H1 (cell line): Measurements from ENCODE around the gene ANKFN1. TPM values are rescaled to one million over a fixed set of nuclear protein-coding genes. Genes with fewer than 3 reads are reported as not detected.

ENCODE experiments used
- CTCF ChIA-PET: fragments of 300-600 bp; sonication (Branson Sonifier 250); formaldehyde crosslinking; loops from one replicate; lab custom pipeline; 2021; ENCODE audit not compliant: partially characterized antibody; lab: Charles Lee
- POLR2A ChIA-PET: fragments of 300-600 bp; sonication (Branson Sonifier 250); formaldehyde crosslinking; loops from one replicate; lab custom pipeline; 2021; ENCODE audit warnings: inconsistent platforms; ENCODE audit not compliant: partially characterized antibody; lab: Charles Lee
- DNase-seq, 2 experiments: peaks; one replicate each; pipeline versions ENCODE4 v3.0.0 to v3.0.0-alpha.2; 2010 to 2022; ENCODE audit warnings: low spot score in 2 of 2, low read depth in 1 of 2, mixed read lengths in 1 of 2
- FAIRE-seq: peaks from 2 replicates; lab custom pipeline; 2011; peaks lifted over from hg19 to GRCh38; lab: Jason Lieb, UNC
- H2AFZ ChIP-seq: 2 replicates; pipeline ENCODE4 v1.8.1; 2012; ENCODE audit warnings: low read length, inconsistent platforms
- H2AK5ac ChIP-seq: 2 replicates; pipeline ENCODE4 v1.6.1; 2013; ENCODE audit warnings: low read depth, low read length
- H2BK120ac ChIP-seq: replicated peaks from 2 replicates; pipeline ENCODE3; 2013; ENCODE audit warnings: low read depth, low read length, inconsistent platforms
- H2BK12ac ChIP-seq: 2 replicates; pipeline ENCODE4 v1.6.1; 2013; ENCODE audit warnings: low read depth, low read length
- H2BK15ac ChIP-seq: 2 replicates; pipeline ENCODE4 v1.6.1; 2013; ENCODE audit warnings: low read length
- H2BK20ac ChIP-seq: 2 replicates; pipeline ENCODE4 v1.6.1; 2013; ENCODE audit warnings: low read length
- H2BK5ac ChIP-seq: 2 replicates; pipeline ENCODE4 v1.6.1; 2013; ENCODE audit warnings: low read depth, low read length
- H3K14ac ChIP-seq: 2 replicates; pipeline ENCODE4 v1.6.1; 2013; ENCODE audit warnings: inconsistent platforms; ENCODE audit not compliant: insufficient read length
- H3K18ac ChIP-seq: 2 replicates; pipeline ENCODE4 v1.6.1; 2013; ENCODE audit warnings: low read length; ENCODE audit errors: extremely low read depth
- H3K23ac ChIP-seq: 2 replicates; pipeline ENCODE4 v1.6.1; 2013; ENCODE audit warnings: inconsistent platforms; ENCODE audit not compliant: insufficient read length
- H3K23me2 ChIP-seq: 2 replicates; pipeline ENCODE4 v1.6.1; 2013; ENCODE audit warnings: low read depth, low read length
- H3K27ac ChIP-seq: 2 replicates; pipeline ENCODE4 v1.6.1; 2011; ENCODE audit warnings: low read depth, low read length, inconsistent platforms
- H3K27me3 ChIP-seq, 4 experiments: replicated peaks in 1 of 4; 1 replicate in 1 of 4; 2 replicates in 3 of 4; pipeline versions ENCODE4 v1.6.1 to v1.8.1; 2011 to 2013; ENCODE audit warnings: low read length in 3 of 4, mild to moderate bottlenecking in 3 of 4, inconsistent platforms in 2 of 4, mixed read lengths in 2 of 4, moderate library complexity in 1 of 4; ENCODE audit not compliant: control insufficient read depth in 3 of 4, insufficient read depth in 3 of 4; ENCODE audit errors: extremely low read depth in 1 of 4
- H3K36me3 ChIP-seq, 4 experiments: 2 replicates each; pipeline versions ENCODE4 v1.6.1 to v1.8.1; 2011 to 2013; ENCODE audit warnings: mild to moderate bottlenecking in 4 of 4, low read length in 3 of 4, moderate library complexity in 2 of 4, control low read depth in 1 of 4, inconsistent platforms in 1 of 4; ENCODE audit not compliant: insufficient read depth in 4 of 4, control insufficient read depth in 2 of 4
- H3K4ac ChIP-seq: replicated peaks from 2 replicates; pipeline ENCODE3; 2013; ENCODE audit warnings: low read length, low read depth, mixed read lengths, inconsistent platforms; ENCODE audit not compliant: insufficient read length
- H3K4me1 ChIP-seq, 4 experiments: replicated peaks in 1 of 4; 1 replicate in 1 of 4; 2 replicates in 3 of 4; pipeline versions ENCODE4 v1.6.1 to v1.8.1; 2011 to 2013; ENCODE audit warnings: low read length in 3 of 4, inconsistent platforms in 2 of 4, mixed read lengths in 1 of 4; ENCODE audit not compliant: insufficient read depth in 4 of 4, control insufficient read depth in 3 of 4
- H3K4me2 ChIP-seq, 2 experiments: 2 replicates each; pipeline versions ENCODE4 v1.6.1 to v1.8.1; 2011 to 2013; ENCODE audit warnings: low read depth in 2 of 2, low read length in 2 of 2, control low read depth in 1 of 2, inconsistent platforms in 1 of 2, mild to moderate bottlenecking in 1 of 2; ENCODE audit not compliant: insufficient read depth in 1 of 2
- H3K4me3 ChIP-seq, 4 experiments: fragments of 200-600, 300-600 bp in 1 of 4; sonication (generic), shearing (Covaris generic), sonication (Bioruptor Twin) in 1 of 4; 2 replicates each; pipeline versions ENCODE4 v1.5.1 to v1.8.1; 2011 to 2016; ENCODE audit warnings: low read length in 4 of 4, low read depth in 3 of 4, control low read depth in 2 of 4, inconsistent platforms in 2 of 4, mild to moderate bottlenecking in 2 of 4, mixed read lengths in 1 of 4, moderate library complexity in 1 of 4; ENCODE audit not compliant: insufficient read depth in 2 of 4; ENCODE audit errors: extremely low read depth in 1 of 4
- H3K56ac ChIP-seq: replicated peaks from 2 replicates; pipeline ENCODE3; 2013; ENCODE audit warnings: low read depth, mild to moderate bottlenecking, mixed read lengths, low read length, inconsistent platforms; ENCODE audit not compliant: insufficient read length
- H3K79me1 ChIP-seq: 2 replicates; pipeline ENCODE4 v1.6.1; 2013; ENCODE audit warnings: low read depth, low read length, control low read depth
- H3K79me2 ChIP-seq, 2 experiments: 2 replicates each; pipeline versions ENCODE4 v1.6.1 to v1.8.1; 2012 to 2013; ENCODE audit warnings: low read length in 2 of 2, mild to moderate bottlenecking in 2 of 2, inconsistent platforms in 1 of 2; ENCODE audit not compliant: insufficient read depth in 2 of 2, control insufficient read depth in 1 of 2
- H3K9ac ChIP-seq, 4 experiments: replicated peaks in 1 of 4; 1 replicate in 1 of 4; 2 replicates in 3 of 4; pipeline versions ENCODE4 v1.6.1 to v1.8.1; 2011 to 2013; ENCODE audit warnings: low read depth in 3 of 4, low read length in 3 of 4, control low read depth in 2 of 4, mild to moderate bottlenecking in 2 of 4, moderate library complexity in 2 of 4, inconsistent platforms in 1 of 4; ENCODE audit errors: extremely low read depth in 1 of 4
- H3K9me3 ChIP-seq, 2 experiments: 2 replicates each; pipeline versions ENCODE4 v1.6.1 to v1.8.1; 2012 to 2013; ENCODE audit warnings: mild to moderate bottlenecking in 2 of 2, moderate library complexity in 2 of 2, control low read depth in 1 of 2, inconsistent platforms in 1 of 2, low read depth in 1 of 2, low read length in 1 of 2, mixed read lengths in 1 of 2; ENCODE audit not compliant: insufficient read depth in 2 of 2
- H4K20me1 ChIP-seq, 2 experiments: replicated peaks in 1 of 2; 2 replicates each; pipeline versions ENCODE3 to v1.8.1; 2011 to 2013; ENCODE audit warnings: inconsistent platforms in 2 of 2, low read length in 2 of 2, mild to moderate bottlenecking in 1 of 2; ENCODE audit not compliant: insufficient read depth in 2 of 2, control insufficient read depth in 1 of 2
- H4K5ac ChIP-seq: 2 replicates; pipeline ENCODE4 v1.6.1; 2013; ENCODE audit warnings: low read length, low read depth, mixed read lengths, inconsistent platforms; ENCODE audit not compliant: insufficient read length
- H4K8ac ChIP-seq: 2 replicates; pipeline ENCODE4 v1.8.0; 2013; ENCODE audit warnings: mild to moderate bottlenecking, moderate library complexity, low read length, inconsistent platforms; ENCODE audit not compliant: insufficient read depth; ENCODE audit errors: extremely low read depth
- H4K91ac ChIP-seq: replicated peaks from 2 replicates; pipeline ENCODE3; 2013; ENCODE audit warnings: low read length, mixed read lengths, inconsistent platforms; ENCODE audit not compliant: insufficient read length
- JUND ChIP-seq: IDR thresholded peaks from 2 replicates; pipeline ENCODE4 v1.6.1; 2011; ENCODE audit warnings: mild to moderate bottlenecking, improper control_type of control experiment, low read length
- WGBS, 2 experiments: shearing (Covaris generic) in 1 of 2; methylation state at CpG; one replicate each; pipeline versions ENCODE4 v1.1.6 to v1.1.7; 2013 to 2015; ENCODE audit warnings: low lambda C conversion rate in 2 of 2, mixed read lengths in 2 of 2, inconsistent platforms in 1 of 2, low coverage in 1 of 2, missing lambda C conversion rate in 1 of 2; ENCODE audit not compliant: insufficient replicate concordance in 2 of 2, insufficient coverage in 1 of 2, insufficient read length in 1 of 2; ENCODE audit errors: extremely low coverage in 1 of 2, missing lambda C conversion rate in 1 of 2; 5-methylcytosine and 5-hydroxymethylcytosine counted together
- polyA plus RNA-seq, 7 experiments: library from polyadenylated mRNA; depleted of rRNA in 3 of 7; stranded (reverse) in 5 of 7; unstranded in 2 of 7; fragments of >200 nt in 5 of 7; fragments of 200-250 nt in 2 of 7; gene quantifications; 1 replicate in 5 of 7; 2 replicates in 1 of 7; 4 replicates in 1 of 7; pipeline versions ENCODE4 v1.2.1 to v1.2.3, GENCODE V29; 2011 to 2013; ENCODE audit warnings: missing spikeins in 2 of 7, mixed read lengths in 2 of 7
- total RNA-seq: library from RNA; stranded (reverse); fragmentation: NEBNext Ultra II Directional; extraction: Animal tissue kit (Norgen Biotek cat#: 25700); gene quantifications from 2 replicates; pipeline ENCODE4 v1.2.1, GENCODE V29; 2021

Gene ANKFN1
- total and polyA plus RNA-seq, 2 of the 8 experiments (the other 6 are each of a cell fraction or from before 2014, with no cell fraction given), result not detected

- H3K14ac ChIP-seq, result no peak overlapping the region
- no peak overlapping the region for H4K5ac ChIP-seq
- no peak overlapping the region for H2AK5ac ChIP-seq
- no peak overlapping the region for H3K4me3 ChIP-seq
- H3K18ac ChIP-seq, result no peak overlapping the region
- no peak overlapping the region for H3K4ac ChIP-seq
- H3K4me2 ChIP-seq, result no peak overlapping the region
- no peak overlapping the region for H2BK15ac ChIP-seq
- no peaks in the 10 kb centered on the region for H3K9me3 ChIP-seq
- H2BK5ac ChIP-seq, result no peak overlapping the region
- 0 out of 2 replicates have a peak overlapping the region, but pooled peaks have one; percentile 64 for H2BK20ac ChIP-seq
- no peak overlapping the region for H3K23ac ChIP-seq
- H4K8ac ChIP-seq, result no peak overlapping the region
- no peak for TF ChIP-seq JUND
- no peak for FAIRE-seq
- H3K56ac ChIP-seq, result no peak overlapping the region
- no peaks in the 10 kb centered on the region for H3K23me2 ChIP-seq
- no peaks in the 10 kb centered on the region for H3K36me3 ChIP-seq
- H3K79me1 ChIP-seq, result no peaks in the 10 kb centered on the region
- H3K27ac ChIP-seq, result no peak overlapping the region
- ChIA-PET CTCF (interaction anchor here (0.5 to 0.6 kb wide), 2 partner anchors 762 to 786 kb away, joined by 3 read pairs; no protein-coding TSS in a partner anchor), POLR2A (no interaction called here)
- H4K91ac ChIP-seq, result no peak overlapping the region
- no peaks in the 10 kb centered on the region for H4K20me1 ChIP-seq
- no peak overlapping the region for H2AFZ ChIP-seq
- H3K4me1 ChIP-seq, result no peaks in the 10 kb centered on the region
- no peak overlapping the region for H2BK120ac ChIP-seq
- 97% methylated on average over 3 of the region's 3 CpGs; no CpG with 5 or more reads in 1 of the 2 experiments for WGBS, 2 experiments
- no peaks in the 10 kb centered on the region for H3K27me3 ChIP-seq
- DNase-seq, result no peak
- no peak overlapping the region for H3K9ac ChIP-seq
- H3K79me2 ChIP-seq, result no peaks in the 10 kb centered on the region
- H2BK12ac ChIP-seq, result no peak overlapping the region
Measured at GRCh38 chr17:56144223-56144622, 9.1 kb upstream of the ANKFN1 start.
